HFF-Myc (cell line): ENCODE results near the gene CABLES1.

Experiments used
- DNase-seq: peaks from one replicate; pipeline ENCODE4 v3.0.0-alpha.2; 2011; ENCODE audit warnings: low read depth; ENCODE audit errors: extremely low read depth
- H3K4me3 ChIP-seq: replicated peaks from 2 replicates; pipeline ENCODE4 v1.5.1; 2011; ENCODE audit warnings: low read depth, mild to moderate bottlenecking, control low read depth, low read length
- CTCF ChIP-seq: IDR thresholded peaks from 2 replicates; pipeline ENCODE4 v1.5.1; 2012; ENCODE audit warnings: mild to moderate bottlenecking, low read depth, low read length, control low read depth; ENCODE audit errors: missing control alignments

CABLES1 gene

GRCh38 chr18:23235336-23235735 is 100.1 kb downstream of the CABLES1 start:
- TF ChIP-seq CTCF, result no peak
- DNase-seq, result no peak
- H3K4me3 ChIP-seq, result no peak overlapping the region

GRCh38 chr18:23235860-23236259 is 100.6 kb downstream of the CABLES1 start:
- DNase-seq, result no peak
- no peak overlapping the region for H3K4me3 ChIP-seq
- no peak for TF ChIP-seq CTCF

GRCh38 chr18:23236876-23237468 is 101.7 kb downstream of the CABLES1 start:
- no peak for TF ChIP-seq CTCF
- no peak overlapping the region for H3K4me3 ChIP-seq
- no peak for DNase-seq

- no peak for TF ChIP-seq CTCF
These were observed 102.4 kb downstream of the CABLES1 start for GRCh38 chr18:23237524-23238151.

GRCh38 chr18:23238152-23238531 is 102.9 kb downstream of the CABLES1 start:
- no peak overlapping the region for H3K4me3 ChIP-seq
- no peak for DNase-seq
- no peak for TF ChIP-seq CTCF

More at GRCh38 chr18:23237524-23238151, 102.4 kb downstream of the CABLES1 start:
- H3K4me3 ChIP-seq, result no peak overlapping the region
- no peak for DNase-seq

- no peak for DNase-seq
- no peak overlapping the region for H3K4me3 ChIP-seq
- TF ChIP-seq CTCF, result no peak
These were observed 103.5 kb downstream of the CABLES1 start for GRCh38 chr18:23238651-23239349.

- DNase-seq, result no peak
- TF ChIP-seq CTCF, result no peak
- no peak overlapping the region for H3K4me3 ChIP-seq
These were observed 104.0 kb downstream of the CABLES1 start for GRCh38 chr18:23239350-23239692.
